H1 (cell line): ENCODE data around the gene MRM2. TPM values are rescaled to one million over a fixed set of nuclear protein-coding genes. Genes with fewer than 3 reads are reported as not detected.
A peak's percentile ranks its signal among the peaks of the same experiment; 100 is the strongest.

Source experiments
- CTCF ChIA-PET: fragments of 300-600 bp; sonication (Branson Sonifier 250); formaldehyde crosslinking; loops from one replicate; lab custom pipeline; 2021; ENCODE audit not compliant: partially characterized antibody; lab: Charles Lee
- POLR2A ChIA-PET: fragments of 300-600 bp; sonication (Branson Sonifier 250); formaldehyde crosslinking; loops from one replicate; lab custom pipeline; 2021; ENCODE audit warnings: inconsistent platforms; ENCODE audit not compliant: partially characterized antibody; lab: Charles Lee
- DNase-seq, 2 experiments: peaks; one replicate each; pipeline versions ENCODE4 v3.0.0 to v3.0.0-alpha.2; 2010 to 2022; ENCODE audit warnings: low spot score in 2 of 2, low read depth in 1 of 2, mixed read lengths in 1 of 2
- FAIRE-seq: peaks from 2 replicates; lab custom pipeline; 2011; peaks lifted over from hg19 to GRCh38; lab: Jason Lieb, UNC
- H2AFZ ChIP-seq: 2 replicates; pipeline ENCODE4 v1.8.1; 2012; ENCODE audit warnings: low read length, inconsistent platforms
- H2AK5ac ChIP-seq: 2 replicates; pipeline ENCODE4 v1.6.1; 2013; ENCODE audit warnings: low read depth, low read length
- H2BK120ac ChIP-seq: replicated peaks from 2 replicates; pipeline ENCODE3; 2013; ENCODE audit warnings: low read depth, low read length, inconsistent platforms
- H2BK12ac ChIP-seq: 2 replicates; pipeline ENCODE4 v1.6.1; 2013; ENCODE audit warnings: low read depth, low read length
- H2BK15ac ChIP-seq: 2 replicates; pipeline ENCODE4 v1.6.1; 2013; ENCODE audit warnings: low read length
- H2BK20ac ChIP-seq: 2 replicates; pipeline ENCODE4 v1.6.1; 2013; ENCODE audit warnings: low read length
- H2BK5ac ChIP-seq: 2 replicates; pipeline ENCODE4 v1.6.1; 2013; ENCODE audit warnings: low read depth, low read length
- H3K14ac ChIP-seq: 2 replicates; pipeline ENCODE4 v1.6.1; 2013; ENCODE audit warnings: inconsistent platforms; ENCODE audit not compliant: insufficient read length
- H3K18ac ChIP-seq: 2 replicates; pipeline ENCODE4 v1.6.1; 2013; ENCODE audit warnings: low read length; ENCODE audit errors: extremely low read depth
- H3K23ac ChIP-seq: 2 replicates; pipeline ENCODE4 v1.6.1; 2013; ENCODE audit warnings: inconsistent platforms; ENCODE audit not compliant: insufficient read length
- H3K23me2 ChIP-seq: 2 replicates; pipeline ENCODE4 v1.6.1; 2013; ENCODE audit warnings: low read depth, low read length
- H3K27ac ChIP-seq: 2 replicates; pipeline ENCODE4 v1.6.1; 2011; ENCODE audit warnings: low read depth, low read length, inconsistent platforms
- H3K27me3 ChIP-seq, 4 experiments: replicated peaks in 1 of 4; 1 replicate in 1 of 4; 2 replicates in 3 of 4; pipeline versions ENCODE4 v1.6.1 to v1.8.1; 2011 to 2013; ENCODE audit warnings: low read length in 3 of 4, mild to moderate bottlenecking in 3 of 4, inconsistent platforms in 2 of 4, mixed read lengths in 2 of 4, moderate library complexity in 1 of 4; ENCODE audit not compliant: control insufficient read depth in 3 of 4, insufficient read depth in 3 of 4; ENCODE audit errors: extremely low read depth in 1 of 4
- H3K36me3 ChIP-seq, 4 experiments: 2 replicates each; pipeline versions ENCODE4 v1.6.1 to v1.8.1; 2011 to 2013; ENCODE audit warnings: mild to moderate bottlenecking in 4 of 4, low read length in 3 of 4, moderate library complexity in 2 of 4, control low read depth in 1 of 4, inconsistent platforms in 1 of 4; ENCODE audit not compliant: insufficient read depth in 4 of 4, control insufficient read depth in 2 of 4
- H3K4ac ChIP-seq: replicated peaks from 2 replicates; pipeline ENCODE3; 2013; ENCODE audit warnings: low read length, low read depth, mixed read lengths, inconsistent platforms; ENCODE audit not compliant: insufficient read length
- H3K4me1 ChIP-seq, 4 experiments: replicated peaks in 1 of 4; 1 replicate in 1 of 4; 2 replicates in 3 of 4; pipeline versions ENCODE4 v1.6.1 to v1.8.1; 2011 to 2013; ENCODE audit warnings: low read length in 3 of 4, inconsistent platforms in 2 of 4, mixed read lengths in 1 of 4; ENCODE audit not compliant: insufficient read depth in 4 of 4, control insufficient read depth in 3 of 4
- H3K4me2 ChIP-seq, 2 experiments: 2 replicates each; pipeline versions ENCODE4 v1.6.1 to v1.8.1; 2011 to 2013; ENCODE audit warnings: low read depth in 2 of 2, low read length in 2 of 2, control low read depth in 1 of 2, inconsistent platforms in 1 of 2, mild to moderate bottlenecking in 1 of 2; ENCODE audit not compliant: insufficient read depth in 1 of 2
- H3K4me3 ChIP-seq, 4 experiments: fragments of 200-600, 300-600 bp in 1 of 4; sonication (generic), shearing (Covaris generic), sonication (Bioruptor Twin) in 1 of 4; 2 replicates each; pipeline versions ENCODE4 v1.5.1 to v1.8.1; 2011 to 2016; ENCODE audit warnings: low read length in 4 of 4, low read depth in 3 of 4, control low read depth in 2 of 4, inconsistent platforms in 2 of 4, mild to moderate bottlenecking in 2 of 4, mixed read lengths in 1 of 4, moderate library complexity in 1 of 4; ENCODE audit not compliant: insufficient read depth in 2 of 4; ENCODE audit errors: extremely low read depth in 1 of 4
- H3K56ac ChIP-seq: replicated peaks from 2 replicates; pipeline ENCODE3; 2013; ENCODE audit warnings: low read depth, mild to moderate bottlenecking, mixed read lengths, low read length, inconsistent platforms; ENCODE audit not compliant: insufficient read length
- H3K79me1 ChIP-seq: 2 replicates; pipeline ENCODE4 v1.6.1; 2013; ENCODE audit warnings: low read depth, low read length, control low read depth
- H3K79me2 ChIP-seq, 2 experiments: 2 replicates each; pipeline versions ENCODE4 v1.6.1 to v1.8.1; 2012 to 2013; ENCODE audit warnings: low read length in 2 of 2, mild to moderate bottlenecking in 2 of 2, inconsistent platforms in 1 of 2; ENCODE audit not compliant: insufficient read depth in 2 of 2, control insufficient read depth in 1 of 2
- H3K9ac ChIP-seq, 4 experiments: replicated peaks in 1 of 4; 1 replicate in 1 of 4; 2 replicates in 3 of 4; pipeline versions ENCODE4 v1.6.1 to v1.8.1; 2011 to 2013; ENCODE audit warnings: low read depth in 3 of 4, low read length in 3 of 4, control low read depth in 2 of 4, mild to moderate bottlenecking in 2 of 4, moderate library complexity in 2 of 4, inconsistent platforms in 1 of 4; ENCODE audit errors: extremely low read depth in 1 of 4
- H3K9me3 ChIP-seq, 2 experiments: 2 replicates each; pipeline versions ENCODE4 v1.6.1 to v1.8.1; 2012 to 2013; ENCODE audit warnings: mild to moderate bottlenecking in 2 of 2, moderate library complexity in 2 of 2, control low read depth in 1 of 2, inconsistent platforms in 1 of 2, low read depth in 1 of 2, low read length in 1 of 2, mixed read lengths in 1 of 2; ENCODE audit not compliant: insufficient read depth in 2 of 2
- H4K20me1 ChIP-seq, 2 experiments: replicated peaks in 1 of 2; 2 replicates each; pipeline versions ENCODE3 to v1.8.1; 2011 to 2013; ENCODE audit warnings: inconsistent platforms in 2 of 2, low read length in 2 of 2, mild to moderate bottlenecking in 1 of 2; ENCODE audit not compliant: insufficient read depth in 2 of 2, control insufficient read depth in 1 of 2
- H4K5ac ChIP-seq: 2 replicates; pipeline ENCODE4 v1.6.1; 2013; ENCODE audit warnings: low read length, low read depth, mixed read lengths, inconsistent platforms; ENCODE audit not compliant: insufficient read length
- H4K8ac ChIP-seq: 2 replicates; pipeline ENCODE4 v1.8.0; 2013; ENCODE audit warnings: mild to moderate bottlenecking, moderate library complexity, low read length, inconsistent platforms; ENCODE audit not compliant: insufficient read depth; ENCODE audit errors: extremely low read depth
- H4K91ac ChIP-seq: replicated peaks from 2 replicates; pipeline ENCODE3; 2013; ENCODE audit warnings: low read length, mixed read lengths, inconsistent platforms; ENCODE audit not compliant: insufficient read length
- CEBPB ChIP-seq: IDR thresholded peaks from 2 replicates; pipeline ENCODE4 v1.6.1; 2012; ENCODE audit warnings: low read depth, low read length
- E2F6 ChIP-seq: IDR thresholded peaks from 2 replicates; pipeline ENCODE4 v1.6.1; 2012; ENCODE audit warnings: inconsistent platforms
- POLR2AphosphoS5 ChIP-seq: IDR thresholded peaks from 2 replicates; pipeline ENCODE4 v1.6.1; 2011; ENCODE audit warnings: low read depth, low read length
- SIN3A ChIP-seq, 2 experiments: IDR thresholded peaks in 1 of 2; conservative IDR thresholded peaks in 1 of 2; 2 replicates each; pipeline ENCODE4 v1.6.1; 2011 to 2012; ENCODE audit warnings: low read length in 2 of 2, improper control_type of control experiment in 1 of 2, low read depth in 1 of 2, mild to moderate bottlenecking in 1 of 2
- USF2 ChIP-seq: IDR thresholded peaks from 2 replicates; pipeline ENCODE4 v1.6.1; 2011; ENCODE audit warnings: low read length, improper control_type of control experiment
- WGBS, 2 experiments: shearing (Covaris generic) in 1 of 2; methylation state at CpG; one replicate each; pipeline versions ENCODE4 v1.1.6 to v1.1.7; 2013 to 2015; ENCODE audit warnings: low lambda C conversion rate in 2 of 2, mixed read lengths in 2 of 2, inconsistent platforms in 1 of 2, low coverage in 1 of 2, missing lambda C conversion rate in 1 of 2; ENCODE audit not compliant: insufficient replicate concordance in 2 of 2, insufficient coverage in 1 of 2, insufficient read length in 1 of 2; ENCODE audit errors: extremely low coverage in 1 of 2, missing lambda C conversion rate in 1 of 2; 5-methylcytosine and 5-hydroxymethylcytosine counted together
- polyA plus RNA-seq, 7 experiments: library from polyadenylated mRNA; depleted of rRNA in 3 of 7; stranded (reverse) in 5 of 7; unstranded in 2 of 7; fragments of >200 nt in 5 of 7; fragments of 200-250 nt in 2 of 7; gene quantifications; 1 replicate in 5 of 7; 2 replicates in 1 of 7; 4 replicates in 1 of 7; pipeline versions ENCODE4 v1.2.1 to v1.2.3, GENCODE V29; 2011 to 2013; ENCODE audit warnings: missing spikeins in 2 of 7, mixed read lengths in 2 of 7
- total RNA-seq: library from RNA; stranded (reverse); fragmentation: NEBNext Ultra II Directional; extraction: Animal tissue kit (Norgen Biotek cat#: 25700); gene quantifications from 2 replicates; pipeline ENCODE4 v1.2.1, GENCODE V29; 2021
- TF ChIP-seq, protein P1 (sequence below), 3 experiments: IDR thresholded peaks; 1 replicate in 2 of 3; 2 replicates in 1 of 3; pipeline versions ENCODE4 v1.5.1 to v1.6.1; 2011; ENCODE audit warnings: low read length in 3 of 3, mild to moderate bottlenecking in 3 of 3, inconsistent platforms in 2 of 3, low read depth in 1 of 3, moderate library complexity in 1 of 3; ENCODE audit not compliant: insufficient read depth in 1 of 3; ENCODE audit errors: control extremely low read depth in 1 of 3

Gene MRM2
- total and polyA plus RNA-seq, 2 of the 8 experiments (the other 6 are each of a cell fraction or from before 2014, with no cell fraction given): 17.2 to 38.6 TPM

- H2AFZ ChIP-seq: 0 out of 2 replicates have a peak within 1 kb of the TSS, but pooled peaks have one; percentile 51
- H2BK20ac ChIP-seq: no peak within 1 kb of the TSS
- no peak within 1 kb of the TSS for H3K14ac ChIP-seq
- peak within 1 kb of the TSS; percentile 65 to 93 (median 71) for H3K9ac ChIP-seq
- H3K4me1 ChIP-seq: peaks cover 0 to 2% (median 0%) of the 10 kb centered on the region in 4 experiments; a peak in 1 of 7 replicates
- no peak within 1 kb of the TSS for H2BK15ac ChIP-seq
- CTCF ChIA-PET: interaction anchor here (1.0 to 1.8 kb wide), 4 partner anchors 17 to 147 kb away, joined by 3 to 5 read pairs (median 4); no protein-coding TSS in a partner anchor
- no peak within 1 kb of the TSS for H2BK12ac ChIP-seq
- H4K20me1 ChIP-seq: peaks cover 3 to 11% of the 10 kb centered on the region in 2 experiments
- DNase-seq (peak in 1 of 2 experiments; percentile 94), FAIRE-seq (no peak)
- H3K4me2 ChIP-seq: peak within 1 kb of the TSS; percentile 60 to 91
- peak within 1 kb of the TSS; percentile 73; the same call in 1 of the 2 replicates for H4K8ac ChIP-seq
- H2BK120ac ChIP-seq: no peak within 1 kb of the TSS
- H3K79me2 ChIP-seq: peaks cover 8 to 34% of the 10 kb centered on the region in 2 experiments
- H2BK5ac ChIP-seq: peak within 1 kb of the TSS; percentile 71; the same call in 1 of the 2 replicates
- no peak within 1 kb of the TSS for H3K4ac ChIP-seq
- H2AK5ac ChIP-seq: no peak within 1 kb of the TSS
- no peaks in the 10 kb centered on the region for H3K27me3 ChIP-seq
- WGBS, 2 experiments: 3% methylated on average over 23 of the region's 63 CpGs; no CpG with 5 or more reads in 1 of the 2 experiments
- peaks cover 16 to 44% (median 32%) of the 10 kb centered on the region in 4 experiments; a peak in 7 of 8 replicates for H3K36me3 ChIP-seq
- POLR2A ChIA-PET: interaction anchor here (0.9 to 4.5 kb wide), 15 partner anchors 8 to 399 kb away, joined by 3 to 36 read pairs (median 3); partner anchors contain the start of genes MRM2, NUDT1 and SNX8
- peak within 1 kb of the TSS; percentile 68 for H3K18ac ChIP-seq
- H3K4me3 ChIP-seq: peak within 1 kb of the TSS; percentile 62 to 93 (median 82)
- peak within 1 kb of the TSS; percentile 33 for H4K5ac ChIP-seq
- no peaks in the 10 kb centered on the region for H3K9me3 ChIP-seq
- H3K23me2 ChIP-seq: peaks cover 8% of the 10 kb centered on the region; the same call in 1 of the 2 replicates
- peaks cover 9% of the 10 kb centered on the region for H3K79me1 ChIP-seq
- H3K56ac ChIP-seq: peak within 1 kb of the TSS; percentile 62
- H4K91ac ChIP-seq: peak within 1 kb of the TSS; percentile 84
- peak within 1 kb of the TSS; percentile 31; the same call in 1 of the 2 replicates for H3K27ac ChIP-seq
- H3K23ac ChIP-seq: no peak within 1 kb of the TSS
- peak; percentile 51 for TF ChIP-seq POLR2AphosphoS5
- TF ChIP-seq SIN3A (conservative IDR thresholded peaks at IDR 0.05 in 1 of 2, IDR thresholded peaks at IDR 0.05 in 1 of 2; ENCODE audit: low read depth in 1 of 2, low read length in 2 of 2): peak in 1 of 2 experiments; percentile 2; a peak in 2 of 4 replicates
- TF ChIP-seq E2F6: no peak
- no peak for TF ChIP-seq USF2
- no peak for TF ChIP-seq CEBPB
- TF ChIP-seq, protein P1, sequence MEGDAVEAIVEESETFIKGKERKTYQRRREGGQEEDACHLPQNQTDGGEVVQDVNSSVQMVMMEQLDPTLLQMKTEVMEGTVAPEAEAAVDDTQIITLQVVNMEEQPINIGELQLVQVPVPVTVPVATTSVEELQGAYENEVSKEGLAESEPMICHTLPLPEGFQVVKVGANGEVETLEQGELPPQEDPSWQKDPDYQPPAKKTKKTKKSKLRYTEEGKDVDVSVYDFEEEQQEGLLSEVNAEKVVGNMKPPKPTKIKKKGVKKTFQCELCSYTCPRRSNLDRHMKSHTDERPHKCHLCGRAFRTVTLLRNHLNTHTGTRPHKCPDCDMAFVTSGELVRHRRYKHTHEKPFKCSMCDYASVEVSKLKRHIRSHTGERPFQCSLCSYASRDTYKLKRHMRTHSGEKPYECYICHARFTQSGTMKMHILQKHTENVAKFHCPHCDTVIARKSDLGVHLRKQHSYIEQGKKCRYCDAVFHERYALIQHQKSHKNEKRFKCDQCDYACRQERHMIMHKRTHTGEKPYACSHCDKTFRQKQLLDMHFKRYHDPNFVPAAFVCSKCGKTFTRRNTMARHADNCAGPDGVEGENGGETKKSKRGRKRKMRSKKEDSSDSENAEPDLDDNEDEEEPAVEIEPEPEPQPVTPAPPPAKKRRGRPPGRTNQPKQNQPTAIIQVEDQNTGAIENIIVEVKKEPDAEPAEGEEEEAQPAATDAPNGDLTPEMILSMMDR (IDR thresholded peaks at IDR 0.05; ENCODE audit: control extremely low read depth in 1 of 3, insufficient read depth in 1 of 3, low read depth in 1 of 3, low read length in 3 of 3): no peak
Observed at GRCh38 chr7:2232766-2233520, 9.1 kb downstream of the MRM2 start, which contains the start of gene MAD1L1. MAD1L1 (minus strand) TSS chr7:2232945; CDS start chr7:2230133, 2,812 bp downstream.
